GM21526 (cell line): ENCODE results near the gene LLPH.

ENCODE experiments used
- ATAC-seq: cut with Tn5 transposase; IDR thresholded peaks from one replicate; pipeline ENCODE4 v1.9.1; 2021; ENCODE audit warnings: moderate library complexity; ENCODE audit not compliant: unreplicated experiment, low FRiP score

Gene LLPH

GRCh38 chr12:66103016-66103913 lies 27.3 kb downstream of the LLPH start:
- ATAC-seq: no peak

- no peak for ATAC-seq
Measured at GRCh38 chr12:66092559-66093269, 37.8 kb downstream of the LLPH start.

GRCh38 chr12:66090157-66090556 lies 40.4 kb downstream of the LLPH start:
- ATAC-seq: no peak

GRCh38 chr12:66087365-66087943 lies 43.1 kb downstream of the LLPH start:
- no peak for ATAC-seq

GRCh38 chr12:66085998-66086397 lies 44.6 kb downstream of the LLPH start:
- ATAC-seq: no peak

GRCh38 chr12:66085213-66085612 lies 45.3 kb downstream of the LLPH start:
- no peak for ATAC-seq

GRCh38 chr12:66083766-66084165 lies 46.8 kb downstream of the LLPH start:
- ATAC-seq: no peak

GRCh38 chr12:66082744-66083143 lies 47.8 kb downstream of the LLPH start:
- ATAC-seq: no peak

- no peak for ATAC-seq
Measured at GRCh38 chr12:66080791-66081190, 49.8 kb downstream of the LLPH start.

GRCh38 chr12:66077542-66077941 lies 53.0 kb downstream of the LLPH start:
- ATAC-seq: no peak

GRCh38 chr12:66074561-66074960 lies 56.0 kb downstream of the LLPH start:
- ATAC-seq: no peak

GRCh38 chr12:66072566-66072965 lies 58.0 kb downstream of the LLPH start:
- ATAC-seq: peak; percentile 46

GRCh38 chr12:66072135-66072534 lies 58.4 kb downstream of the LLPH start:
- ATAC-seq: peak; percentile 65

- no peak for ATAC-seq
Measured at GRCh38 chr12:66071549-66071948, 59.0 kb downstream of the LLPH start.

GRCh38 chr12:66070378-66071120 lies 60.0 kb downstream of the LLPH start:
- no peak for ATAC-seq

- peak; percentile 25 for ATAC-seq
Measured at GRCh38 chr12:66066929-66067523, 63.5 kb downstream of the LLPH start.
